ENCODE measurements around the gene HKDC1. TPM values are rescaled to one million over a fixed set of nuclear protein-coding genes. Genes with fewer than 3 reads are reported as not detected.
A peak's percentile ranks its signal among the peaks of the same experiment; 100 is the strongest.

The HKDC1 gene
- total and polyA plus RNA-seq, 2 donors = 10.9 to 15.3 TPM

DNA sequence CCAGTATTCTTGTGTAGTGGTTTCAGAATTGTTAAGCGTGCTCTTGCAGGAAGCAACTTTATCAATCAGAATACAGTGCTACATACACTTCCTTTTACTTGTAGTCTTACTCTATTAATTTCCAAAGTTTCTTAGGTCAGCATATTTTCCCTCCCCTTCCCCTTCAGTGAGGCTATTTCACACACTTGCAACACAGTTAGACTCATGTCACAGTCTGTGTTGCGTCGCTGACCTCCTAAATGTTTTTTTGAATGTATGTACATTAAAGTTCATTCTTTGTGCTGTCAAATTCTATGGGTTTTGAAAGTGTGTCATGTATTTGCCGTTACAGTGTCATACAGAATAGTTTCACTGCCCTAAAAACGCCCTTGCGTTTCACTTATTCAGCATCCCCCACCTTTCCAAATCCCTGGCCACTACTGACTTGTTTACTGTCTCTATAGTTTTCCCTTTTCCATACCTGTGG lies 5.4 kb upstream of the HKDC1 start:
- no peaks in the 10 kb centered on the region for H3K27me3 ChIP-seq (ENCODE audit: control insufficient read depth in 2 of 2, insufficient read depth in 1 of 2, low read length in 1 of 2)
- no peak overlapping the region for H3K27ac ChIP-seq (ENCODE audit: low read depth in 1 of 2, low read length in 1 of 2)
- WGBS = 93% methylated on average over 6 of the region's 6 CpGs
- H3K36me3 ChIP-seq (ENCODE audit: control insufficient read depth in 2 of 2, insufficient read depth in 2 of 2, low read length in 1 of 2) = no peaks in the 10 kb centered on the region
- no peak overlapping the region for H3K4me3 ChIP-seq (ENCODE audit: low read length in 2 of 2)
- DNase-seq (ENCODE audit: low read depth in 6 of 9, low spot score in 9 of 9) = no peak
- H3K9me3 ChIP-seq (ENCODE audit: control insufficient read depth in 2 of 2, insufficient read depth in 1 of 2, low read length in 1 of 2) = no peaks in the 10 kb centered on the region
- peaks cover 0 to 6% of the 10 kb centered on the region in 2 donors for H3K4me1 ChIP-seq (ENCODE audit: control insufficient read depth in 2 of 2, insufficient read depth in 2 of 2, low read length in 2 of 2)

DNA sequence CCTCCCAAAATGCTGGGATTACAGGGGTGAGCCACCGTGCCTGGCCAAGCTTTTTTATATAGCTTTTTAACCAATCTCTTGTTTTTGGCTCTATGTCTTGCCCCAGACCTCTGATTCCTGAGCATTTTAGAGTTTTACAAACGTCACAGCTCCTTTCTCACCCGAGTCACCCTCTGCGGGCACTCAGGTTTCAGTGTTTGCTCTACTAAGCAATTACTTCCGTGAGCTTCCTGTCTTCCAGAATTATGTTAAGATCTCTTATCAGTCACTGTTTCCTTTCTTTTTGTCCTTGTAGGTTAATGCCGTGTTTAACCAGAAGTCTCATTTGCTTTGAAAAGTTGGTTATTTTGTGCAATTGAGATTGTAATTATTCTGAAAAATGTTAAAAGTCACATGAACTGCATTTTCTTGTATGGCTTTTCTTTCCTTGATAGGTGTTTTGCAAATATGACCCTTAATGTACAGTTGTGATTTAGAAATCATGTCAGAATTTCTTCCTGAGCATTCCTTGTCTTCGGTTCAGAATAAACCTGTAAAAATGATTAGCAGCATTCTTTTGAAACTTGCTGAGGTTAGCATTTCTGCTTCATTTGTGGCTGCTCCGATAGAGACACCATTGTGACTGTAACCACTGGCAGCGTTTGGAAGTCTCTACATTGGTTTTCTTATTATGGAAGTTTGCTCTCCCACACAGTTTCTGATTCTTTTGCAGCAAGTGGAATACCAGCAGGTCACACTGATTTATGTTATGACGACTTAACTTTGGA lies 4.5 kb upstream of the HKDC1 start:
- H3K27ac ChIP-seq (ENCODE audit: low read depth in 1 of 2, low read length in 1 of 2) = no peak overlapping the region
- no peak overlapping the region for H3K4me3 ChIP-seq (ENCODE audit: low read length in 2 of 2)
- H3K27me3 ChIP-seq (ENCODE audit: control insufficient read depth in 2 of 2, insufficient read depth in 1 of 2, low read length in 1 of 2) = no peaks in the 10 kb centered on the region
- H3K9me3 ChIP-seq (ENCODE audit: control insufficient read depth in 2 of 2, insufficient read depth in 1 of 2, low read length in 1 of 2) = no peaks in the 10 kb centered on the region
- WGBS = 11% methylated on average over 10 of the region's 10 CpGs
- H3K4me1 ChIP-seq (ENCODE audit: control insufficient read depth in 2 of 2, insufficient read depth in 2 of 2, low read length in 2 of 2) = peaks cover 0 to 6% of the 10 kb centered on the region in 2 donors
- peak in 1 of 9 donors; percentile 59 for DNase-seq (ENCODE audit: low read depth in 6 of 9, low spot score in 9 of 9)
- no peaks in the 10 kb centered on the region for H3K36me3 ChIP-seq (ENCODE audit: control insufficient read depth in 2 of 2, insufficient read depth in 2 of 2, low read length in 1 of 2)

- no peaks in the 10 kb centered on the region for H3K36me3 ChIP-seq (ENCODE audit: control insufficient read depth in 2 of 2, insufficient read depth in 2 of 2, low read length in 1 of 2)
- H3K9me3 ChIP-seq (ENCODE audit: control insufficient read depth in 2 of 2, insufficient read depth in 1 of 2, low read length in 1 of 2) = no peaks in the 10 kb centered on the region
- no peak for DNase-seq (ENCODE audit: low read depth in 6 of 9, low spot score in 9 of 9)
- WGBS = 98% methylated on average over 11 of the region's 11 CpGs
- no peak overlapping the region for H3K4me3 ChIP-seq (ENCODE audit: low read length in 2 of 2)
- H3K27me3 ChIP-seq (ENCODE audit: control insufficient read depth in 2 of 2, insufficient read depth in 1 of 2, low read length in 1 of 2) = no peaks in the 10 kb centered on the region
- peaks cover 5 to 11% of the 10 kb centered on the region in 2 donors for H3K4me1 ChIP-seq (ENCODE audit: control insufficient read depth in 2 of 2, insufficient read depth in 2 of 2, low read length in 2 of 2)
- no peak overlapping the region for H3K27ac ChIP-seq (ENCODE audit: low read depth in 1 of 2, low read length in 1 of 2)
Observed at GRCh38 chr10:69216577-69217118, 3.5 kb upstream of the HKDC1 start.

- Histone ChIP-seq H3K4me1 (ENCODE audit: control insufficient read depth in 2 of 2, insufficient read depth in 2 of 2, low read length in 2 of 2) (peaks cover 10 to 17% of the 10 kb centered on the region in 2 donors), H3K27me3 (ENCODE audit: control insufficient read depth in 2 of 2, insufficient read depth in 1 of 2, low read length in 1 of 2) (no peaks in the 10 kb centered on the region), H3K36me3 (ENCODE audit: control insufficient read depth in 2 of 2, insufficient read depth in 2 of 2, low read length in 1 of 2) (no peaks in the 10 kb centered on the region), H3K9me3 (ENCODE audit: control insufficient read depth in 2 of 2, insufficient read depth in 1 of 2, low read length in 1 of 2) (no peaks in the 10 kb centered on the region), H3K27ac (ENCODE audit: low read depth in 1 of 2, low read length in 1 of 2) (no peak overlapping the region), H3K4me3 (ENCODE audit: low read length in 2 of 2) (no peak overlapping the region)
- DNase-seq (ENCODE audit: low read depth in 6 of 9, low spot score in 9 of 9) = no peak
- WGBS = 98% methylated on average over 4 of the region's 4 CpGs
Observed at GRCh38 chr10:69217119-69217754, 2.9 kb upstream of the HKDC1 start.

GRCh38 chr10:69218831-69219230 lies 1.3 kb upstream of the HKDC1 start:
- DNase-seq (ENCODE audit: low read depth in 6 of 9, low spot score in 9 of 9) = no peak
- peaks cover 13 to 28% of the 10 kb centered on the region in 2 donors for H3K4me1 ChIP-seq (ENCODE audit: control insufficient read depth in 2 of 2, insufficient read depth in 2 of 2, low read length in 2 of 2)
- no peak overlapping the region for H3K27ac ChIP-seq (ENCODE audit: low read depth in 1 of 2, low read length in 1 of 2)
- H3K4me3 ChIP-seq (ENCODE audit: low read length in 2 of 2) = no peak overlapping the region
- no peaks in the 10 kb centered on the region for H3K27me3 ChIP-seq (ENCODE audit: control insufficient read depth in 2 of 2, insufficient read depth in 1 of 2, low read length in 1 of 2)
- no peaks in the 10 kb centered on the region for H3K36me3 ChIP-seq (ENCODE audit: control insufficient read depth in 2 of 2, insufficient read depth in 2 of 2, low read length in 1 of 2)
- no peaks in the 10 kb centered on the region for H3K9me3 ChIP-seq (ENCODE audit: control insufficient read depth in 2 of 2, insufficient read depth in 1 of 2, low read length in 1 of 2)
- 97% methylated on average over 6 of the region's 6 CpGs for WGBS

GRCh38 chr10:69220507-69220906 lies 375 bp downstream of the HKDC1 start:
- no peak overlapping the region for H3K27ac ChIP-seq (ENCODE audit: low read depth in 1 of 2, low read length in 1 of 2)
- H3K36me3 ChIP-seq (ENCODE audit: control insufficient read depth in 2 of 2, insufficient read depth in 2 of 2, low read length in 1 of 2) = no peaks in the 10 kb centered on the region
- no peak overlapping the region for H3K4me3 ChIP-seq (ENCODE audit: low read length in 2 of 2)
- H3K4me1 ChIP-seq (ENCODE audit: control insufficient read depth in 2 of 2, insufficient read depth in 2 of 2, low read length in 2 of 2) = peaks cover 26 to 38% of the 10 kb centered on the region in 2 donors
- no peaks in the 10 kb centered on the region for H3K27me3 ChIP-seq (ENCODE audit: control insufficient read depth in 2 of 2, insufficient read depth in 1 of 2, low read length in 1 of 2)
- WGBS = 98% methylated on average over 9 of the region's 9 CpGs
- DNase-seq (ENCODE audit: low read depth in 6 of 9, low spot score in 9 of 9) = no peak
- no peaks in the 10 kb centered on the region for H3K9me3 ChIP-seq (ENCODE audit: control insufficient read depth in 2 of 2, insufficient read depth in 1 of 2, low read length in 1 of 2)

DNA sequence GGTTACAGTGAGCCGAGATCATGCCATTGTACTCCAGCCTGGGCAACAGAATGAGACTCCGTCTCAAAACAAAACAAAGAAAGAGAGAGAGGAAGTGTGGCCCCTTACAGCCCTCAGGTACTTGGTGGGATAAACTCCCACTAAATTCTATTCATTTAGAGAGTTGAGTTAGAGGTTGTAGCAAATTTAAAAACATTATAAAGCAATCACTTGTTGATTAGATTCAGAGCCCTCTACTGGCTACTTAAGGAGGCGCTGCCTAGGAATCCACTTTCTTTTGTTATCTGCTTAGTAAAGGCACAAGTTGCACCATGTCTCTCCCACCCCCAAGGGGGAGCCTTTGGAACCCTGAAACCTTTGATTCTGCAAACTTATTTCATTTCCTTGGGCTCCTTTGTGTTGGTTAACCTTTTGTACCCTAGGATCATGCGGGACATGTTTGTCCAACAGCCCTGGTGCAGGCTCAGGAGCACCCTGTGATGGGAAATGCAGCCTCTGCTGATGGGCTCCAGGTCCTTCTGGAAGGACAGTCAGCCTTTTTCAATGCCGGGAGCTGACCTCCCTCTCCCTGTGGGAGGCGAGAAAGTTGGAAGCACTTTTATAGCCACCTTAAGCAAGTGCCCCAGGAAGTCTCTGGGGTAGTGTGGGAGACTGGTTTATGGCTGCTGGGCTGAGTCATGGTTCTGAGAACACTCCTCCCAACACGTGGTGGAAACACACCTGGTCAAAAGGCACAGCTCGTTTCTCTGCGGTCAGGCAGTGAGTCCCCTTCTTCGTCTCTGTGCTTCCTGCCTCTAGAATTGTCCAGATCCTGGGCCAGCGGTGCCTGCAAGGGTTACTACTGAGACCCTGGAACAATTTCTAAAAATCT lies 2.3 kb downstream of the HKDC1 start:
- H3K36me3 ChIP-seq (ENCODE audit: control insufficient read depth in 2 of 2, insufficient read depth in 2 of 2, low read length in 1 of 2) = no peaks in the 10 kb centered on the region
- peak overlapping the region; percentile 90 to 96 for H3K27ac ChIP-seq (ENCODE audit: low read depth in 1 of 2, low read length in 1 of 2)
- H3K4me1 ChIP-seq (ENCODE audit: control insufficient read depth in 2 of 2, insufficient read depth in 2 of 2, low read length in 2 of 2) = peaks cover 33 to 46% of the 10 kb centered on the region in 2 donors
- 16% methylated on average over 11 of the region's 11 CpGs for WGBS
- H3K9me3 ChIP-seq (ENCODE audit: control insufficient read depth in 2 of 2, insufficient read depth in 1 of 2, low read length in 1 of 2) = no peaks in the 10 kb centered on the region
- peak in 5 of 9 donors; percentile 45 to 88 (median 75) for DNase-seq (ENCODE audit: low read depth in 6 of 9, low spot score in 9 of 9)
- no peaks in the 10 kb centered on the region for H3K27me3 ChIP-seq (ENCODE audit: control insufficient read depth in 2 of 2, insufficient read depth in 1 of 2, low read length in 1 of 2)
- H3K4me3 ChIP-seq (ENCODE audit: low read length in 2 of 2) = peak overlapping the region; percentile 30

DNA sequence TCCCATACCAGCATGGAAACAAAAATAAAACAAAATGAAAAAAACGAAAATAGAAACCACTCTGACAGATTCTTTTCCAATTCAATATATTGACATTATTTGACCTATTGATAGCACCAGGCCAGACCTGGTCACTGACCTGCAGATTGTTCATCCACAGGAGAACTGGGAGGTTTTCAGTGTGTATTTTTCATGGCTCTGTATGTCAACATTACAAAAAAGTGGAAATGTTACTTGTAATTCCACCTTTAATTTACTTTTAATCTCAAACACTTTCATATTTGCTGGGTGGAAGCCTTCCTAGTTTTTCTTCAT lies 2.9 kb downstream of the HKDC1 start:
- no peaks in the 10 kb centered on the region for H3K36me3 ChIP-seq (ENCODE audit: control insufficient read depth in 2 of 2, insufficient read depth in 2 of 2, low read length in 1 of 2)
- WGBS = 4% methylated on average over 1 of the region's 1 CpG
- no peaks in the 10 kb centered on the region for H3K9me3 ChIP-seq (ENCODE audit: control insufficient read depth in 2 of 2, insufficient read depth in 1 of 2, low read length in 1 of 2)
- peaks cover 39 to 52% of the 10 kb centered on the region in 2 donors for H3K4me1 ChIP-seq (ENCODE audit: control insufficient read depth in 2 of 2, insufficient read depth in 2 of 2, low read length in 2 of 2)
- H3K27me3 ChIP-seq (ENCODE audit: control insufficient read depth in 2 of 2, insufficient read depth in 1 of 2, low read length in 1 of 2) = no peaks in the 10 kb centered on the region
- H3K4me3 ChIP-seq (ENCODE audit: low read length in 2 of 2) = peak overlapping the region in 1 of 2 donors; percentile 30
- DNase-seq (ENCODE audit: low read depth in 6 of 9, low spot score in 9 of 9) = no peak
- H3K27ac ChIP-seq (ENCODE audit: low read depth in 1 of 2, low read length in 1 of 2) = peak overlapping the region; percentile 36 to 96

All from thymus (tissue), 11 donors.